ENCODE measurements around the gene TSPAN8.
"Not testable (repeated sequence)": the region's sequence is repeated elsewhere in the genome, so short reads cannot be mapped to it uniquely, and the experiment has no call there.

TSPAN8 gene

GRCh38 chr12:71162832-71163763, 5.3 kb upstream of the TSPAN8 start:
- no peak for DNase-seq

GRCh38 chr12:71161591-71161990, 3.8 kb upstream of the TSPAN8 start:
- DNase-seq, result no peak

- DNase-seq, result no peak
Observed at GRCh38 chr12:71160585-71160984, 2.8 kb upstream of the TSPAN8 start.

GRCh38 chr12:71159878-71160277, 2.1 kb upstream of the TSPAN8 start:
- no peak for DNase-seq

GRCh38 chr12:71159264-71159663, 1.5 kb upstream of the TSPAN8 start:
- DNase-seq, result no peak

- DNase-seq, result no peak
Observed at GRCh38 chr12:71158361-71158882, 623 bp upstream of the TSPAN8 start.

GRCh38 chr12:71155225-71155624, 2.6 kb downstream of the TSPAN8 start:
- DNase-seq, result no peak

GRCh38 chr12:71152851-71153250, 4.9 kb downstream of the TSPAN8 start:
- DNase-seq, result no peak

GRCh38 chr12:71150041-71150440, 7.8 kb downstream of the TSPAN8 start:
- not testable (repeated sequence) for DNase-seq

- no peak for DNase-seq
Observed at GRCh38 chr12:71144682-71145081, 13.1 kb downstream of the TSPAN8 start.

GRCh38 chr12:71142956-71143355, 14.8 kb downstream of the TSPAN8 start:
- no peak for DNase-seq

- no peak for DNase-seq
Observed at GRCh38 chr12:71142016-71142415, 15.8 kb downstream of the TSPAN8 start.

- DNase-seq, result no peak
Observed at GRCh38 chr12:71141378-71141926, 16.3 kb downstream of the TSPAN8 start.

GRCh38 chr12:71139153-71139735, 18.6 kb downstream of the TSPAN8 start:
- DNase-seq, result no peak

- no peak for DNase-seq
Observed at GRCh38 chr12:71138011-71138410, 19.8 kb downstream of the TSPAN8 start.

GRCh38 chr12:71135812-71136176, 22.0 kb downstream of the TSPAN8 start:
- DNase-seq, result peak; percentile 5

GRCh38 chr12:71135077-71135811, 22.6 kb downstream of the TSPAN8 start:
- no peak for DNase-seq

GRCh38 chr12:71134405-71134804, 23.4 kb downstream of the TSPAN8 start:
- DNase-seq, result no peak

GRCh38 chr12:71130521-71131069, 27.2 kb downstream of the TSPAN8 start:
- no peak for DNase-seq

GRCh38 chr12:71129364-71129763, 28.4 kb downstream of the TSPAN8 start:
- no peak for DNase-seq

GRCh38 chr12:71128191-71128788, 29.5 kb downstream of the TSPAN8 start:
- DNase-seq, result no peak

GRCh38 chr12:71125949-71126348, 31.9 kb downstream of the TSPAN8 start:
- DNase-seq, result no peak

Measured in DMS 273 treated with DMSO at 0.1 percent for 48 hours (cell line).